HTR-8/SVneo (cell line): Measurements from ENCODE around the gene ZNF860.

Experiments used
- DNase-seq: peaks from one replicate; pipeline ENCODE4 v3.0.0; 2011; ENCODE audit warnings: low spot score, mixed read lengths; ENCODE audit not compliant: insufficient read length
- FAIRE-seq: peaks from 2 replicates; lab custom pipeline; 2011; peaks lifted over from hg19 to GRCh38; lab: Jason Lieb, UNC

ZNF860 gene

GRCh38 chr3:32037932-32038267 is 56.4 kb downstream of the ZNF860 start:
- no peak for DNase-seq
- FAIRE-seq, result no peak

- FAIRE-seq, result no peak
- DNase-seq, result no peak
Observed at GRCh38 chr3:32041316-32041715, 59.8 kb downstream of the ZNF860 start.
